Peyer's patch (tissue), 4 donors: ENCODE measurements around the gene FNDC11.

ENCODE experiments used
- POLR2A ChIP-seq, 2 donors: fragments of 450-650 bp; IDR thresholded peaks; one replicate each; pipeline ENCODE4 v1.5.1; 2017; ENCODE audit warnings: antibody characterized with exemption in 2 of 2, mild to moderate bottlenecking in 2 of 2, moderate library complexity in 2 of 2
- TF ChIP-seq, protein P1 (sequence below), 6 experiments: fragments of 450-650 bp in 4 of 6; fragments of 200-600 bp in 2 of 6; sonication (generic) in 1 of 6; IDR thresholded peaks; one replicate each; pipeline ENCODE4 v1.5.1; 2017 to 2019; ENCODE audit warnings: antibody characterized with exemption in 6 of 6, mild to moderate bottlenecking in 3 of 6, moderate library complexity in 1 of 6

DNA sequence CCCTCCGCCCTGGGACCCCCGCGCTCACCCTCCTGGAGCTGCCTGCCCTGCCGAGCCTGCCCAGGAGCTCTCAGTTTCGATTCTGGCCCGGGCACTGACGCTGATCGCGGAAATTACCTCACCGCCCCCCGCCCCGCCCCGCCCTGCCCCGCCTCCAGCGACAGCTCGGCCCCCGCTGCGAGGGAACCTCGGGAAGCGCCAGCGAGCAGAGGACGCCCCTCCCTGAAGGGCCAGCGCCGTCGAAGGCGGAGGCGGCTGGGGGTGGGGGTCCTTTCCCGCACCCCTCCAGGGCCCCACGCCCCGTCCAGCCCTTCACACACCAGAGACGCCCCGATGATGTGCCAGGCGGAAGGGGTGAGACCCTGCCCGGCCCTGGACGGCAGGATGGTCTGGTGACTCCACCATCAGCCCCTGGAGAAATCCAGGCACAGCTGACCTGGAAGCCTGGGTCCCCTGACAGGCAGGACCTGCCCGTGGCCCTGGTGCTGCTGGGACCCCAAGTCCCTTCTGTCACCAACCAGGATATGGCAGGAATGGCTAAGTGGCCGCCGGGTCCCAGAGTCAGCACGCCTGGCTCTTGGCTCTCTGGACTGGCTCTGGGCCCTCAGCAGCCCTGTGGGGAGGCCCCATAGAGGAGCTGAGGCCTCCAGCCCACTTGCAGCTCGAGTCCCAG lies 20.3 kb downstream of the FNDC11 start, which contains the start of gene HELZ2:
- TF ChIP-seq, protein P1, sequence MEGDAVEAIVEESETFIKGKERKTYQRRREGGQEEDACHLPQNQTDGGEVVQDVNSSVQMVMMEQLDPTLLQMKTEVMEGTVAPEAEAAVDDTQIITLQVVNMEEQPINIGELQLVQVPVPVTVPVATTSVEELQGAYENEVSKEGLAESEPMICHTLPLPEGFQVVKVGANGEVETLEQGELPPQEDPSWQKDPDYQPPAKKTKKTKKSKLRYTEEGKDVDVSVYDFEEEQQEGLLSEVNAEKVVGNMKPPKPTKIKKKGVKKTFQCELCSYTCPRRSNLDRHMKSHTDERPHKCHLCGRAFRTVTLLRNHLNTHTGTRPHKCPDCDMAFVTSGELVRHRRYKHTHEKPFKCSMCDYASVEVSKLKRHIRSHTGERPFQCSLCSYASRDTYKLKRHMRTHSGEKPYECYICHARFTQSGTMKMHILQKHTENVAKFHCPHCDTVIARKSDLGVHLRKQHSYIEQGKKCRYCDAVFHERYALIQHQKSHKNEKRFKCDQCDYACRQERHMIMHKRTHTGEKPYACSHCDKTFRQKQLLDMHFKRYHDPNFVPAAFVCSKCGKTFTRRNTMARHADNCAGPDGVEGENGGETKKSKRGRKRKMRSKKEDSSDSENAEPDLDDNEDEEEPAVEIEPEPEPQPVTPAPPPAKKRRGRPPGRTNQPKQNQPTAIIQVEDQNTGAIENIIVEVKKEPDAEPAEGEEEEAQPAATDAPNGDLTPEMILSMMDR (IDR thresholded peaks at IDR 0.05), result no peak
- no peak for TF ChIP-seq POLR2A (IDR thresholded peaks at IDR 0.05)
